OCI-LY1 (cell line): Measurements from ENCODE around the gene ZBTB21.
"Not testable (repeated sequence)": the region's sequence is repeated elsewhere in the genome, so short reads cannot be mapped to it uniquely, and the experiment has no call there.

ENCODE experiments used
- H2AFZ ChIP-seq: fragments of 200-600 bp; sonication (generic), shearing (Covaris generic); 2 replicates; pipeline ENCODE4 v1.6.0; 2014; ENCODE audit warnings: antibody characterized with exemption, mild to moderate bottlenecking, low read length
- H3F3A ChIP-seq: fragments of 200-600 bp; sonication (generic), shearing (Covaris generic); 2 replicates; pipeline ENCODE4 v1.6.0; 2014; ENCODE audit warnings: mild to moderate bottlenecking, antibody characterized with exemption, low read length, moderate library complexity; ENCODE audit not compliant: insufficient read depth
- H3K27ac ChIP-seq: fragments of 200-600 bp; sonication (generic); 2 replicates; pipeline ENCODE4 v1.5.1; 2014; ENCODE audit warnings: low read length, mixed run types, mild to moderate bottlenecking, low read depth; ENCODE audit not compliant: poor library complexity, severe bottlenecking
- H3K27me3 ChIP-seq: fragments of 200-600 bp; sonication (generic); 2 replicates; pipeline ENCODE4 v1.6.0; 2014; ENCODE audit warnings: antibody characterized with exemption, mild to moderate bottlenecking, low read length, moderate library complexity; ENCODE audit not compliant: insufficient read depth
- H3K36me3 ChIP-seq: fragments of 200-600 bp; sonication (generic); 2 replicates; pipeline ENCODE4 v1.6.1; 2014; ENCODE audit warnings: mild to moderate bottlenecking, antibody characterized with exemption, low read length, moderate library complexity, mixed read lengths; ENCODE audit not compliant: insufficient read depth
- H3K4me1 ChIP-seq: fragments of 200-600 bp; sonication (generic); 2 replicates; pipeline ENCODE4 v1.5.1; 2014; ENCODE audit warnings: mild to moderate bottlenecking, low read length, moderate library complexity; ENCODE audit not compliant: insufficient read depth, severe bottlenecking
- H3K4me2 ChIP-seq: fragments of 200-600 bp; sonication (generic), shearing (Covaris generic); 2 replicates; pipeline ENCODE4 v1.6.1; 2014; ENCODE audit warnings: low read length
- H3K4me3 ChIP-seq: fragments of 200-600 bp; sonication (generic); 2 replicates; pipeline ENCODE4 v1.5.1; 2014; ENCODE audit warnings: low read length, low read depth, mild to moderate bottlenecking, mixed read lengths; ENCODE audit not compliant: poor library complexity, severe bottlenecking
- H3K79me2 ChIP-seq: fragments of 200-600 bp; shearing (Covaris generic); 2 replicates; pipeline ENCODE4 v1.6.1; 2016; ENCODE audit warnings: mixed run types, low read length, mixed read lengths; ENCODE audit not compliant: insufficient read depth
- H3K9ac ChIP-seq: fragments of 200-600 bp; sonication (generic), shearing (Covaris generic); 2 replicates; pipeline ENCODE4 v1.6.1; 2014; ENCODE audit warnings: mild to moderate bottlenecking, low read length, mixed read lengths
- H3K9me2 ChIP-seq: fragments of 200-600 bp; sonication (generic), shearing (Covaris generic); 2 replicates; pipeline ENCODE4 v1.6.1; 2014; ENCODE audit warnings: low read depth, mild to moderate bottlenecking, low read length, mixed read lengths
- H3K9me3 ChIP-seq: fragments of 200-600 bp; shearing (Covaris generic); 2 replicates; pipeline ENCODE4 v1.6.1; 2014; ENCODE audit warnings: low read length, mixed read lengths
- H4K20me1 ChIP-seq: fragments of 200-600 bp; sonication (generic), shearing (Covaris generic); 2 replicates; pipeline ENCODE4 v1.6.0; 2016; ENCODE audit warnings: mild to moderate bottlenecking, low read length; ENCODE audit not compliant: insufficient read depth
- EZH2 ChIP-seq: fragments of 200-600 bp; sonication (generic), shearing (Covaris generic); IDR thresholded peaks from 2 replicates; pipeline ENCODE4 v1.8.0; 2017; ENCODE audit warnings: borderline replicate concordance, mixed run types, mild to moderate bottlenecking, antibody characterized with exemption, low read length, moderate library complexity, mixed read lengths
- TF ChIP-seq, protein P1 (sequence below): fragments of 200-600 bp; sonication (generic), shearing (Covaris generic); IDR thresholded peaks from 2 replicates; pipeline ENCODE4 v1.5.1; 2017; ENCODE audit warnings: mild to moderate bottlenecking, antibody characterized with exemption, low read length, moderate library complexity, mixed read lengths

Gene ZBTB21

DNA sequence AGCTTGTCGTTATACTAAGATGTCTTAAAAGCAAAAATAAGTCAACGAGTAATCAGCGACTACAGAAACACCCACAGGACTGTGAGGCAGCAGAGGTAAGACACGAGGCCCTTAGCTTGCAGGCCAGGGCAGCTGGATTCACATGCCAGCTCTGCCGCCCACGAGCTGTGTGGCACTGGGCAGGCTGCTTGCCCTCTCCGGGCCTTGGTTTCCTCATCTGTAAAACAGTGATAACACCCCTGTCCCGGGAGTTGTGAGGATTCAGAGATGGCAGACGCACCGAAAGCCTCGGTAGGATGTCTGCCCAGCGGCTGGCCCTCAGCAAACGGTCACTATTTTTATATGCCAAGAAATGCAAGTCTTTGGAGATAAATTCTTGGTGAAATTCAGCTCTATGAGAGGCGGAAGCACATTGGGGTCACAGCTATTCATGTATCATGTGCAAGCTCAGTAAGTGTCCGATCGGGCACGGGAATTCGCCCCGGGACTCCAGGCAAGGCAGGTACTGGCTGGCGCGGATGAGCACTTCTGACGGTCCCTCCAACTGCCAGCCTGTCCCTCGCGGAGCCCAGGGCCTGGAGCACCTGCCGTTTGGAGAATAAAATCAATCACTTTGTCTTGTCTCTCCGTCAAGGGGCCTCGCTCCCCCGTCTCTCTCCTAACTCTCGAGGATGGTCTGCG lies 57.5 kb downstream of the ZBTB21 start:
- Histone ChIP-seq H3K9me3 (no peaks in the 10 kb centered on the region), H3K79me2 (no peaks in the 10 kb centered on the region), H4K20me1 (no peaks in the 10 kb centered on the region), H2AFZ (no peak overlapping the region), H3K4me1 (peaks cover 13% of the 10 kb centered on the region), H3K9ac (no peak overlapping the region), H3K9me2 (no peaks in the 10 kb centered on the region), H3K27me3 (peaks cover 8% of the 10 kb centered on the region; the same call in 1 of the 2 replicates), H3K36me3 (no peaks in the 10 kb centered on the region), H3K4me3 (no peak overlapping the region), H3F3A (no peaks in the 10 kb centered on the region), H3K27ac (no peak overlapping the region), H3K4me2 (no peak overlapping the region)
- no peak for TF ChIP-seq EZH2
- TF ChIP-seq, protein P1, sequence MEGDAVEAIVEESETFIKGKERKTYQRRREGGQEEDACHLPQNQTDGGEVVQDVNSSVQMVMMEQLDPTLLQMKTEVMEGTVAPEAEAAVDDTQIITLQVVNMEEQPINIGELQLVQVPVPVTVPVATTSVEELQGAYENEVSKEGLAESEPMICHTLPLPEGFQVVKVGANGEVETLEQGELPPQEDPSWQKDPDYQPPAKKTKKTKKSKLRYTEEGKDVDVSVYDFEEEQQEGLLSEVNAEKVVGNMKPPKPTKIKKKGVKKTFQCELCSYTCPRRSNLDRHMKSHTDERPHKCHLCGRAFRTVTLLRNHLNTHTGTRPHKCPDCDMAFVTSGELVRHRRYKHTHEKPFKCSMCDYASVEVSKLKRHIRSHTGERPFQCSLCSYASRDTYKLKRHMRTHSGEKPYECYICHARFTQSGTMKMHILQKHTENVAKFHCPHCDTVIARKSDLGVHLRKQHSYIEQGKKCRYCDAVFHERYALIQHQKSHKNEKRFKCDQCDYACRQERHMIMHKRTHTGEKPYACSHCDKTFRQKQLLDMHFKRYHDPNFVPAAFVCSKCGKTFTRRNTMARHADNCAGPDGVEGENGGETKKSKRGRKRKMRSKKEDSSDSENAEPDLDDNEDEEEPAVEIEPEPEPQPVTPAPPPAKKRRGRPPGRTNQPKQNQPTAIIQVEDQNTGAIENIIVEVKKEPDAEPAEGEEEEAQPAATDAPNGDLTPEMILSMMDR, result no peak

DNA sequence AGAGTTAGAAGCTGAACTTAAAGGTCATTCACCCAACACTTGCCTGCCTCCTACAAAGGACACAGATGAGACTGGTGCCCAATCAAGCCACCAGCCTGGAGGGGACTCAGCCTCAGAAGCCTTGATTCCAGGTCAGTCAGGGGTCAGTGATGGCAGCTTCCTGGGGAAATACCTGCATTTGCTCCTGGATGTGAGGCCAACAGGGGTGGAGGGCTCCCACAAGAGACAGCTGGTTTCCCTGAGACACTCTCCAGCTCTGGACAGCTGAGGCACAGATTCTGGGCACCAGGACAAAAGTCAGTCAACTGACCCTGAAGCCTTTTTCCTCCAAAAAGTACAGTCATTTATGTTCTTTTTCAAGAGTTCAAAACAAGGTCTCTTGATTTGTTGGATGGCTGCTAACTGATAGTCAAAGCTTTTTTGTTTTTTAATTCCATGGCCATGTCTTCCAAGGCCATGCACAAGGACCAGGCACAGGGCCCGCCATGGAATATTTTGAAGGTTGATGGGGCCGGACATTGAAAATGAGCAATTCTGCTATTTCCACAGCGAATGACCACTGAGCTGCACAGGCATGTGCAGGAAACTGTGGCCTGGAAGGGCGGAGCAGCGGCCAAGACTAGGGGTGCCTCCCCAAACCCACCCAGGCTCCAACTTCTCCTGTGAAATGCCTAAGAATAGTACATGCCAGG lies 58.1 kb downstream of the ZBTB21 start:
- Histone ChIP-seq H2AFZ (no peak overlapping the region), H3K4me2 (no peak overlapping the region), H3K9me3 (no peaks in the 10 kb centered on the region), H3K36me3 (no peaks in the 10 kb centered on the region), H3K4me3 (no peak overlapping the region), H3K27me3 (peaks cover 3% of the 10 kb centered on the region; the same call in 1 of the 2 replicates), H3F3A (no peaks in the 10 kb centered on the region), H3K4me1 (peaks cover 13% of the 10 kb centered on the region), H3K9ac (no peak overlapping the region), H3K9me2 (no peaks in the 10 kb centered on the region), H3K79me2 (no peaks in the 10 kb centered on the region), H3K27ac (no peak overlapping the region), H4K20me1 (no peaks in the 10 kb centered on the region)
- TF ChIP-seq EZH2, result no peak
- TF ChIP-seq, protein P1, result no peak

- no peak overlapping the region for H3K4me2 ChIP-seq
- no peak overlapping the region for H2AFZ ChIP-seq
- H4K20me1 ChIP-seq, result no peaks in the 10 kb centered on the region
- no peak overlapping the region for H3K4me3 ChIP-seq
- no peak for TF ChIP-seq EZH2
- TF ChIP-seq, protein P1, result no peak
- H3K9ac ChIP-seq, result no peak overlapping the region
- peaks cover 13% of the 10 kb centered on the region for H3K4me1 ChIP-seq
- no peaks in the 10 kb centered on the region for H3K9me3 ChIP-seq
- no peaks in the 10 kb centered on the region for H3K79me2 ChIP-seq
- H3K36me3 ChIP-seq, result no peaks in the 10 kb centered on the region
- H3K27me3 ChIP-seq, result no peaks in the 10 kb centered on the region; the same call in 1 of the 2 replicates
- H3K9me2 ChIP-seq, result no peaks in the 10 kb centered on the region
- no peak overlapping the region for H3K27ac ChIP-seq
- H3F3A ChIP-seq, result no peaks in the 10 kb centered on the region
Measured at GRCh38 chr21:41950941-41951351, 59.2 kb downstream of the ZBTB21 start.

- H3K9ac ChIP-seq, H3K27ac ChIP-seq, H3K4me3 ChIP-seq, H3K36me3 ChIP-seq, H2AFZ ChIP-seq, H3K4me2 ChIP-seq, H3K79me2 ChIP-seq, H3K9me3 ChIP-seq, H3F3A ChIP-seq, H3K4me1 ChIP-seq, H3K27me3 ChIP-seq, H4K20me1 ChIP-seq, H3K9me2 ChIP-seq: not testable (repeated sequence)
Measured at GRCh38 chr21:41949631-41950030, 60.5 kb downstream of the ZBTB21 start.
